GM06990 (cell line): Measurements from ENCODE around the gene MRPL20.

Experiments used
- DNase-seq: peaks from one replicate; pipeline ENCODE4 v3.0.0-alpha.2; 2011; ENCODE audit not compliant: insufficient read length; ENCODE audit errors: extremely low read depth
- H3K27me3 ChIP-seq: replicated peaks from 2 replicates; pipeline ENCODE4 v1.6.0; 2011; ENCODE audit warnings: low read length; ENCODE audit not compliant: control insufficient read depth, insufficient read depth
- H3K36me3 ChIP-seq: 2 replicates; pipeline ENCODE4 v1.5.1; 2011; ENCODE audit warnings: low read length; ENCODE audit not compliant: control insufficient read depth, insufficient read depth
- H3K4me3 ChIP-seq: replicated peaks from 2 replicates; pipeline ENCODE4 v1.5.1; 2011; ENCODE audit warnings: low read depth, mild to moderate bottlenecking, control low read depth, low read length
- TF ChIP-seq, protein P1 (sequence below): IDR thresholded peaks from 2 replicates; pipeline ENCODE4 v1.5.1; 2011; ENCODE audit warnings: low read length, control low read depth, mild to moderate bottlenecking, inconsistent platforms; ENCODE audit not compliant: insufficient read depth, poor library complexity, severe bottlenecking

MRPL20 gene

DNA sequence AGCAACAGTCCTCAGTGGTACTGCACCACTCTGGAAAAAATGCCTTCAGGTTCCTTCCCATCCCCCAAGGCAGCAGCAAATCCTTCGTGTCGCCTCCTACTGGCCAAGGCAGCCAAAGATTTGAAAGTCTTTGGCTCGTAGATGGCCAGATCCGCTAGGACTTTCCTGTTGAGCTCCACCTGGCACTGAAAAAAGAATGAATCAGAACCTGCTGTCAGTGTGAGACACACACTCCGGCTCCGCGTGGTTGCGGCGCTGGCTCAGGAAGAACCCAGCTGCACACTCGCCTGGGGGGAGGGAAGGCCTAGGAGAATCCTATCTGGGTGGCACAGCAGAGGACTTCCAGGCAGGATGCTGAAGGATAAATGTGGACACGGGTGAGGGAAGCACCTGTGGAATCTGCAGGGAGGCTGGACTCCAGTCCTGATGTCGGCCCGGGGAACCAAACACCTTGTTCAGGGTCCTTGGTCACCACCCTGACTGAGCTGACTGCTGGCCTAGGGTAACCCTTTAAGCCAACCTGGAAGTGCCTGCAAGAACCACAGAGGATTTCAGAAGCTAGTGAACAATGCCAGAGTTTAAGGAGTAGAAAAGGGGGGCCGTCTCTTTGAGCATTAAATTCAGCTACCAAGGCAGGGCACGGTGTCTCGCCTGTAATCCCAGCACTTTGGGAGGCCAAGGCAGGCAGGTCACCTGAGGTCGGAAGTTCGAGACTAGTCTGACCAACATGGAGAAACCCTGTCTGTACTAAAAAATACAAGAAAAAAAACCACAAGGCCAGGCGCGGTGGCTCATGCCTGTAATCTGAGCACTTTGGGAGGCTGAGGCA lies 4.8 kb downstream of the MRPL20 start:
- Histone ChIP-seq H3K36me3 (peaks cover 25% of the 10 kb centered on the region), H3K4me3 (no peak overlapping the region), H3K27me3 (no peaks in the 10 kb centered on the region)
- TF ChIP-seq, protein P1, sequence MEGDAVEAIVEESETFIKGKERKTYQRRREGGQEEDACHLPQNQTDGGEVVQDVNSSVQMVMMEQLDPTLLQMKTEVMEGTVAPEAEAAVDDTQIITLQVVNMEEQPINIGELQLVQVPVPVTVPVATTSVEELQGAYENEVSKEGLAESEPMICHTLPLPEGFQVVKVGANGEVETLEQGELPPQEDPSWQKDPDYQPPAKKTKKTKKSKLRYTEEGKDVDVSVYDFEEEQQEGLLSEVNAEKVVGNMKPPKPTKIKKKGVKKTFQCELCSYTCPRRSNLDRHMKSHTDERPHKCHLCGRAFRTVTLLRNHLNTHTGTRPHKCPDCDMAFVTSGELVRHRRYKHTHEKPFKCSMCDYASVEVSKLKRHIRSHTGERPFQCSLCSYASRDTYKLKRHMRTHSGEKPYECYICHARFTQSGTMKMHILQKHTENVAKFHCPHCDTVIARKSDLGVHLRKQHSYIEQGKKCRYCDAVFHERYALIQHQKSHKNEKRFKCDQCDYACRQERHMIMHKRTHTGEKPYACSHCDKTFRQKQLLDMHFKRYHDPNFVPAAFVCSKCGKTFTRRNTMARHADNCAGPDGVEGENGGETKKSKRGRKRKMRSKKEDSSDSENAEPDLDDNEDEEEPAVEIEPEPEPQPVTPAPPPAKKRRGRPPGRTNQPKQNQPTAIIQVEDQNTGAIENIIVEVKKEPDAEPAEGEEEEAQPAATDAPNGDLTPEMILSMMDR, result peak; percentile 66
- no peak for DNase-seq

DNA sequence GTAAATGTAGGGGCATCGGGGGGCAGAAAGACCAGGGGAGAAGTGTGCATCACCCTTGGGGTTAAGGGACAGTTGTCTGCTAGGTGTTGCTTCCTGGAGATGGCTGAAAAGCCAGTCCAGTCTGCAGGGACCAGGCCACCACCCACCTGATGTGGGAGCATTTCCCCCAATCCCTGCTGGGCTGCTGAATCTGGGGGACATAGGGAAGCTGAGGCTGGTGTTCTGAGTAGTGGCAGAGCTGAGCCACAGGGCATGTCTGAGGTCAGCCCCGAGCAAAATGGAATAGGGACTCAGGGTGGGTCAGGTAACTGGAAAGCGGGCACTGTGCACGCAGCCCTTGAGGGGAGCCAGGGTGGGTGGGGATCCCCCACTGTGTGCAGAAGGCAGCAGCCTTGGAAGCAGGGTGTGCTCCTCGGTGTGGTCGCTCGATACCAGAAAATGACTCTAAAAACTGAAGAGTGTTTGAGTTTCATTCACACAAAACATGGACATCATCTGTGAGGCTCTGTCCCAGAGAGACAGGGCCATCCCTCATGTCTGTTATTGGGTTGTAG lies 5.6 kb downstream of the MRPL20 start:
- DNase-seq, result no peak
- Histone ChIP-seq H3K27me3 (no peaks in the 10 kb centered on the region), H3K4me3 (no peak overlapping the region), H3K36me3 (peaks cover 26% of the 10 kb centered on the region)
- TF ChIP-seq, protein P1, result no peak

DNA sequence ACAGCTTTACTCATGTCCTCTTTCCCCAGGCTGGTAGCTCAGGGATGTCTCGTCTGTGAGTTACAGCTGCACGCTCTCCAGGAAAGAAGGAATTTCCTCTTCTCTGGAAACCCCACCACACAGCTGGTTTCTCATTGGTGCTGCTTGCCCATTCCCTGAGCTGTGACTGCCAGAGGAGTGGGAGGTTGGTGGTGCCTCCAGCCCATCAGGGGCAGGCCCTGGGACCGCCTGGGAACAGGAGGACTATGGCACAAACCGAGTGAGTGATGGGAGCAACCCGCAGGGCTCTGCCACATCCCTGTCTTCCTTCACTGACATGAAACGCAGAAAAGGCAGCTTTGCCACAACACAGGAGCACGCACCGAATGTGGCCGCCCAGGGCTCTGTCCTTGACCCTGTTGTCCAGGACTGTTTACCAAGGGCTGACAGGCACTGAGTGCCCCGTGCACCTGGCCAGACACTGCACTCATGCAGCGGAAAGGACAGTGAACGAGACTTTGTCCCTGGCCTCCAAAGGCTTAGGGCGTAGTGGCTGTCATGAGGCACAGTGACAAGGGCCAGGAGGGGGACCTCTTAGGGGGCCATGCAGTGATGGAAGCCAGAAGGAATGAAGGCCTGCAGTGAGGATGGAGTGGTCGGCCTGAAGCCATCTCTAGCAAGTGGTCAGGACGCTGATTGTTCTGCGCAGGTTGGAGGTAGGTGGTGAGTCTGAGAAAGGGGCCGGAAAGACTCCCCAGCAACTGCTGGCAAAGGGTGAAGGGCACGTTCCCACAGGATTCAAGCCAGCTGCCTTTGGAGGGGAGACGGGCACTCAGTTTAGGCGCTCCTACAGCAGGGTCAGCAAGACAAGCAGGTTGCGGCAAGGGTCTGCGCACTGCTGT lies 6.3 kb downstream of the MRPL20 start:
- DNase-seq, result no peak
- Histone ChIP-seq H3K36me3 (peaks cover 26% of the 10 kb centered on the region), H3K27me3 (no peaks in the 10 kb centered on the region), H3K4me3 (peak overlapping the region; percentile 83)
- TF ChIP-seq, protein P1, result no peak

DNA sequence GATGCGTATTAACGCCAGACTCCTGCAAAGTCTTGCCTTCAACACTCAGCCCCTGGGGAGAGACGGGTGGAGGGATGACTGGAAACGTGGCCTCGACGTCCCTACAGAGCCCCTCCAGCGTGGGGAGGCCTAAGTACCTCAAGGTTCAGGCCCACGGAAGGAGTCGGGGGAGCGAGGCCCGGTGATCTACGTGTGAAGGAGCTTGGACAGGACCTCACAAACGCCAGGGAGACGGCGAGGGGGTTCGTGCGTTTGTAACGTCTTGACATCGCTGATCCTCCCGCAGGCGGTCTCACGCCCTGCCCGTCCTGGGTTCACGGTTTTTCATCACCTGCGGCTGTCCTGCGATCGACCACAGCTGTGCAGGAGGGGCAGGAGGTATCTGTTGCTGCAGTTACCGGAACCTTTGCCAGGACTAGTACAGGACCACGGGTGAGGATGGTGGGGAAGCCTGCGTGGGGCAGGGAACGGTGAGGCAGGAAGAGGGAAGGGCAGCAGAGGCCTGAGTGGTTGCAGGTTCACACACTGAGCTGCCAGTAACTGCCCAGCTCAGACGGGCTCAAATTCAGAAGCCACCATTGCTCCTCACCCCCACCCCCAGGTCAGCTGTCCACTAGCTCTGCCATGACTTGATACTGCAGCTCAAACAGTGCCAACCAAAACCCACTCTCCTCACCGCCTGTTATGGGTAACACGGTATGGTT lies 7.1 kb downstream of the MRPL20 start:
- no peaks in the 10 kb centered on the region for H3K27me3 ChIP-seq
- H3K36me3 ChIP-seq, result peaks cover 27% of the 10 kb centered on the region
- H3K4me3 ChIP-seq, result peak overlapping the region; percentile 83
- TF ChIP-seq, protein P1, result no peak
- no peak for DNase-seq

DNA sequence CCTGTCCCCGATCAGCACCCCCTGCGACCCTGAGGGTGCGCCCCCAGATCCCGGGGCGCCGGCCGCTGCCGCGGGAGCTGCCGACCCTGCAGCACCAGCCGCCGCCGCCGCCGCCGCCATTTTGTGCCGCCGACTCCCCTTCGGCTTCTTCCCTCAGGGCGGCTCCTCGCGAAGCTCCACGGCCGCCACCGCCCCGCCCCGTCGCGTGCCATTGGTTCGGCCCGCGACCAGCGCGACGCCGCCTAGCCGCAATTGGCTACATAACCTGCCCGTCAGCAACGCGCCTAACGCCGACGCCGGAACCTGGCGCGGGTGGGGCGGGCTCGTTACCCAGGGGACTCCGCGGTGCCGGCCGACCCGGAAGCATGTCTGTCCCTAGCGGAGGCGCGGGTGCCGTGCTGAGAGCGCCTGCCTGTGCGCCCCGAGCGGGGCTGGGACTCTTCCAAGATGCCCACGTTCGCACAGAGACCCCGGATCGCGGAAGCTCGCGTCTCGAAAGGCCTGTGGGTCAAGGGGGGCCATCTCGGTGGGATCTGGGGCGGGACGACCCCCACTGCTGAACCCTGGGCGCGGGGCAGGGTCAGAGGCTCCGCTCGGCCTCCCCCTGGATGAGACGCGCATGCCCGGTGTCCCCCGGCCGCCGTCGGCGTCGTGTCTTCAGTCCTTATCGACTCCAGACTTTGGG lies 7.8 kb downstream of the MRPL20 start, which contains the start of gene CCNL2:
CCNL2 (minus strand) TSS at position 149 of the 685 bp plus-strand sequence; CDS start at position 120, 29 bp downstream.
- TF ChIP-seq, protein P1, result peak; percentile 58
- Histone ChIP-seq H3K4me3 (peak within 1 kb of the TSS; percentile 83), H3K36me3 (peaks cover 24% of the 10 kb centered on the region), H3K27me3 (no peaks in the 10 kb centered on the region)
- DNase-seq, result peak; percentile 100
